ENCODE measurements around the gene MGAT5.

MGAT5 gene

GRCh38 chr2:134341476-134341875 is 87.6 kb downstream of the MGAT5 start:
- DNase-seq, result no peak

- DNase-seq, result no peak
Observed at GRCh38 chr2:134344954-134345697, 91.3 kb downstream of the MGAT5 start.

DNA sequence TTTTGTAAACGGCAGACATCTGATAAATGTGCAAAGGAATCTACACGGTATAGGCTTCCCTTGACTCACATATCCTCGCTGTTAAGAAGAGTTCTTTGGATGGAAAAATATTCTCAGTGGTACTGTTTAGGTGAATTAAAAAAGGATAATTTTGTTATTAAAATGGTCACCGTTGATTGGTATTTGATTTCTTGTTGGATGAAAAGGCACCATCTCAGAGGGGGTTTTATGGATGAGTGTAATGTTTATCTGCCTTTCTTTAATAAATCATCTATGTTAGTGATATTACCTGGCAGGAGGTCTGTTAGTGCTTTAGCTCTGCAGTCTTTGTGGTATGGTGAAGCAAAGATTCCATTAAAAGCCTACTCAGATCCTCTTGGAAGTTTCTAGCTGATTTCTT is 92.3 kb downstream of the MGAT5 start:
- no peak for DNase-seq

GRCh38 chr2:134347756-134348155 is 93.9 kb downstream of the MGAT5 start:
- no peak for DNase-seq

- no peak for DNase-seq
Observed at GRCh38 chr2:134348239-134348638, 94.4 kb downstream of the MGAT5 start.

DNA sequence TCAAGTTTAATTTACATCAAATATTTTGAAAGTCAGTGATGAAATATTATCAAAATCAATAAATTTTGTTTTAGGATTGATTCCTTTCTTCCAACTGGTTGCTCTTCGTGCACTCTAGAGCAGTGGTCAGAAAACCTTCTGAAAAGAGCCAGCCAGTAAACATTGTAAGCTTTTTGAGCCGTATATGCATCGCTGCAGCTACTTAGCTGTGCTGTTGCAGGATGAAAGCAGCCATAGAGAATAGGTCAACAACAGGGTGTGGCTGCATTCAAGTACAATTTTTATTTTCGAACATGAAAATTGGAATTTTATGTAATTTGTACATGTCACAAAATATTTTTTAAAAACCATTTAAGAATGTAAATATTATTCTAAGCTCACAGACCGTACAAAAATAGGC is 94.9 kb downstream of the MGAT5 start:
- no peak for DNase-seq

DNA sequence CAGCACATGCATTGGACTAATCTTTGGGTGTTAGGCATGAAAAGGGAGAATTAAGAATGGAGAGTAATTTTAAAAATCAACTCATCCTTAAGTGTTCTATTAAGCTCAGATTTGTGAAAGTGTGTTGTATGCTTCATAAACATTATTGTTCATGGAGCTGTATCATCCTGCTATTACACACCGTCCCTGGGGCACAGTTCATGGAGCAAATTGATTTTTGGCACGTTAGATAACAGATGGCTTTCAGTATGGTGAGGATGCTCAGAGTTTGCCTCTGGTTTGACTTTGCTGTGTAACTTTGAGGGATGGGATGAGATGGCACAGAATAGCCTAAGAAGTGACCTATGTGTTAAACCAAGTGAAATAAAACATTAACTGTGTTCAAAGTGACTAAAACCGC is 97.1 kb downstream of the MGAT5 start:
- no peak for DNase-seq

DNA sequence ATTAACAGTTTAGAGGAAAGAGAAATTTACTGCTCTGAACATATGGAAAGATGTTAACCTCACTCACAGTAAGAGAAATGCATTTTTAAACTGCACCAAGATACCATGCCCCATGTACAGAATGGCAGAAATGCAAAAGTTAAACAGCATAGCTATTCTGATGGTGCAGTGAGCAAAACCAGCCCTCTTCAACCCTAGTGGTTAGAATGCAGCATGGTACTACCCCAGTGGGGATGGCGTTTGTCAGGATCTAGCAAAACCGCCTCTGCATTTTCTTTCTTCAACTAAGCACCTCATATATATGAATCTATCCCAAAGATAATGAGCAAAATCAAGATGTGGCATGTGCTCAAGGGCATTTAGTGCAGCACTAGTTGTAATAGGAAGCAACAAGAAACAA is 98.0 kb downstream of the MGAT5 start:
- no peak for DNase-seq

- no peak for DNase-seq
Observed at GRCh38 chr2:134352844-134353243, 99.0 kb downstream of the MGAT5 start.

- no peak for DNase-seq
Observed at GRCh38 chr2:134354611-134355010, 100.7 kb downstream of the MGAT5 start.

- no peak for DNase-seq
Observed at GRCh38 chr2:134357814-134358213, 103.9 kb downstream of the MGAT5 start.

DNA sequence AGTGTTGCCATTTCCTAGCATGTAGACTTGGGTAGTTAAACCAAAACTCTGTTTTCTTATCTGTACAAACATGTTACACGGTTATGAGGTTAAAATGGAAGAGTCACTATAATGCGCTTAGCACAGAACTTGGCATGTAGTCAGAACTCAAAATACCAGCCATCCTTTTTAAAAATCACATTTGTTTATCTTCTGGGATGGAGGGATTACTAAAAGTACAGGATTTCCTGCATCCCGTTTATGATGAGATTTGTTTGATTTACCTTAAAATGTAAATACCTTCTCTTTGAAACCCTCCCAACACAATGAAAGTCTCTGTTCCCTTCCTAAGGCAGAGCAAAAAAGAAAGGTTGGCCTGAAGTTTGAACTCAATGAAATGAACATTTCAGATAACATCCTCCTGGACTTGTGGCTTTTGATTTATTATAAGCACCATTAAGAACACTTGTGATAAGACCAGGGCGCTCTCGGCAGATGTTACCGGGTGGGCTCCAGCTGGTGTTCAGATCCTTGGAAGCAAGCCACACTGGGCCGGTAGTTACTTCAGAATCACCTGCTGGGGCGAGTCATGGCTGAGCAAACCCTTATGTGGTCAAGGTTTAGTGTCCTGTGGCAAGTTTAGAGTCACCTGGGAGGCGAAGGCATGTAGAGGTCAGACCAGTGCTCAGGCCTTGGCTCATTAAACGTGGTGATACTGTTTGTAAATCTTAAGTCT is 105.7 kb downstream of the MGAT5 start:
- no peak for DNase-seq

- no peak for DNase-seq
Observed at GRCh38 chr2:134360745-134361487, 107.0 kb downstream of the MGAT5 start.

- no peak for DNase-seq
Observed at GRCh38 chr2:134361648-134362047, 107.8 kb downstream of the MGAT5 start.

- DNase-seq, result no peak
Observed at GRCh38 chr2:134362152-134362668, 108.3 kb downstream of the MGAT5 start.

DNA sequence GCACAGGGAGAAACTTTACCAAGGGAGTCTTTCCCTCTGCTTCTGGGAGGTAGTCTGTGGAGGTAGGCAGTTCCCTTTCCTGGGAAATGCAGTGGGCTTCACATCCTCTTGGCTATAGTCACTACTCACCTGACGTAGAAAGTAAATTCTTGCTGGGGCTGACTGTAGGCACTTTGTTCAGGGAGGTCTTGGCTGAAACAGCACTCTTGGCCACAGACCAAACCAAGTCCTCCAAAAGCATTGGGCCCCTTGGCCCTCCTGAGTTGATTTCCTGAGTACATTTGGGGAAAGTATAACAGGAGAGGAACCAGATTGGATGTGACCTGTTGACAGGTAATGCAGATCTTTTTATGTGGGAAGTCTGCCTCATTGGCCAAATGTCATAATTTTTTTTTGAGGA is 108.9 kb downstream of the MGAT5 start:
- DNase-seq, result no peak

- no peak for DNase-seq
Observed at GRCh38 chr2:134365356-134365755, 111.5 kb downstream of the MGAT5 start.

GRCh38 chr2:134366359-134366758 is 112.5 kb downstream of the MGAT5 start:
- DNase-seq, result no peak

GRCh38 chr2:134367213-134367612 is 113.3 kb downstream of the MGAT5 start:
- DNase-seq, result no peak

DNA sequence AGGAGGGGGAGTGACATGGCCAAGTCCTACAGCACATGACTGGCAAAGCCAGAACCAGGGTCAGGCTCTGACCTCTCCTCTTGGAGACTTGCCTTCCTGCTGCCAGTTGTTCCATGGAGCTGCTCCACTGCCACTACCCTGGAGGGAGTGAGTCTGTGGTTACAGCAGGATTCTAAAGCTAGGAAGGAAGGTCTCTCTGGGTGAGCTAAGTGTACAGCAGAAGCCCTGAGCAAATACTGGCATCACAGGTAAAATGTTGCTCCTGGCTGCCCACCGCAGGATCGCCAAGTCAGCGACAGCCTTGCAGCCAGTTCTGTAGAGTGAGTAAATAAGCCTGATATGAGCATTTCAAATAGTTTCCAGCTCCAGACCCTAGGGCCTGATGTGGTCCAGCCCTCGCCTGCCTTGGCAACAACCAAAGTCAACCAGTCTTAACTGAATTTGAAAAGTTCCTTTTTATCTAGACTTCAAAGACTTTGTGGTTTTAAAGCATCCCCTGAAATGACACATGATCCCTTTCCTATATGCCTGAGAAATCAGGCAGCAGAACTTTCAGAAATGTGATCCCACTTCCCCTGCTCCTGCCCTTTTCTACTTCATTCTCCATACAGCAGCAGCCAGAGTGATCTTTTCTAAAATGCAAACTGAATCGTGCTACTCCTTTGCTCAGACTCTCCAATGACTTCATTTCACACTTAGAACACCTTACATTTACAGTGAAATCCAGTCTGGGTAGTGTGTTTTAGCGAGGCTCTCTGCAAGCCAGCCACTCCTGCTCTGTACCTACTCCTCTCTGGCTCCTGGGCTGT is 114.3 kb downstream of the MGAT5 start:
- DNase-seq, result peak; percentile 19

DNA sequence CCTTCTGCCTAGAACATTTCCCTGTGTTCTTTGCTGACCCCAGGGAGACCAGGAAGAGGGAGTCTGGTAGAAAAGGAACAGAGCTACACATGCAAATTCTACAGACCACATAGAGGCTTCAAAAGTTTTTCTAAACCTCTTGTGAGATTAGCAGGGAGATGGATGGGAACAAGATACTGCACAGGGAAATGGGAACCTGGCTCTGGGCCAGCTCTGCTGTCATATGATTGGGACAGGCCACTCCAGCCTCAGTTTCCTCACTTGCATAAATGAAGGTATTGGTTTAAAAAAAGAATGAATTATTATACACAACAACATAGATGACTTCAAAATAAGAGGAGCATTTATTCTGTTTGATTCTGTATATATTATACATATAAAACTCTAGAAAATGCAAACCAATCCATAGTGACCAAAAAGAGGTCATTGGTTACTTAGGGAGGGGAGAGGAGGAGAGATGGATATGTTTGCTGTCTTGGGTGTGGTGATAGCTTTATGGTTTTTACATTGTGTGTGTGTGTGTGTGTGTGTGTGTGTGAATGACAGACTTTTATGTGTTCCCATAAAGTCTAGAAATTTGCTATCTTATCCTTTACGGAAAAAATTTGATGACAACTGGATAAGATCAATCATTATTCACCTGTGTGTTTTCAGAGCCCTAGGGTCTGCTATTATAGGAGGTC is 115.5 kb downstream of the MGAT5 start:
- DNase-seq, result no peak

Measured in activated T-cell treated with anti-CD3 and anti-CD28 coated beads, Interleukin-2, amount 50 U/mL, for 1 hour (primary cell).